OCI-LY1 (cell line): Measurements from ENCODE around the gene KHDRBS1.

Experiments used
- EZH2 ChIP-seq: fragments of 200-600 bp; sonication (generic), shearing (Covaris generic); IDR thresholded peaks from 2 replicates; pipeline ENCODE4 v1.8.0; 2017; ENCODE audit warnings: borderline replicate concordance, mixed run types, mild to moderate bottlenecking, antibody characterized with exemption, low read length, moderate library complexity, mixed read lengths
- TF ChIP-seq, protein P1 (sequence below): fragments of 200-600 bp; sonication (generic), shearing (Covaris generic); IDR thresholded peaks from 2 replicates; pipeline ENCODE4 v1.5.1; 2017; ENCODE audit warnings: mild to moderate bottlenecking, antibody characterized with exemption, low read length, moderate library complexity, mixed read lengths

DNA sequence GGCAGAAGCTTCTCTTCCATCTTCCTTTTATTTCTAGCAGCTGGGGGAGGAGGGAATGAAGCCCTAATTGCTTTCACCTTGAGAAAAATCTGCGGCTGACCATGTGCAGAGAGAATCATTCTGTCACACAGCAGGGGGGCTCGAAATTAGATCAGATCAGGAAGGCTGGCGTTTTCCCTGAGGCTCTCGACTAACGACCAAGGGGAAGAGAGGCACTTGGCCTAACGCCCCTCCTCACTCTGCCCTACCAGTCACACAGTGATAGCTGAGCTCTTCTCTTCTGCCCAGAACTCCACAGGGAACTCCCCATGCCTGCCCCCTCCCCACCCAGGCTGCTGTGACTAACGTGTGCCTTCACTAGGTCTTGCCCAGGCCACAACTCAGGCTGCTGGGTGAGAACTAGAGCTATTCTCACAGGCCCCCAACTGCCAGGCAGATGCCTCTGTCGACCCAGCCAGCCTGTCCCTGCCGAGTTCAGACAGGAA, 26.5 kb upstream of the KHDRBS1 start:
- TF ChIP-seq, protein P1, sequence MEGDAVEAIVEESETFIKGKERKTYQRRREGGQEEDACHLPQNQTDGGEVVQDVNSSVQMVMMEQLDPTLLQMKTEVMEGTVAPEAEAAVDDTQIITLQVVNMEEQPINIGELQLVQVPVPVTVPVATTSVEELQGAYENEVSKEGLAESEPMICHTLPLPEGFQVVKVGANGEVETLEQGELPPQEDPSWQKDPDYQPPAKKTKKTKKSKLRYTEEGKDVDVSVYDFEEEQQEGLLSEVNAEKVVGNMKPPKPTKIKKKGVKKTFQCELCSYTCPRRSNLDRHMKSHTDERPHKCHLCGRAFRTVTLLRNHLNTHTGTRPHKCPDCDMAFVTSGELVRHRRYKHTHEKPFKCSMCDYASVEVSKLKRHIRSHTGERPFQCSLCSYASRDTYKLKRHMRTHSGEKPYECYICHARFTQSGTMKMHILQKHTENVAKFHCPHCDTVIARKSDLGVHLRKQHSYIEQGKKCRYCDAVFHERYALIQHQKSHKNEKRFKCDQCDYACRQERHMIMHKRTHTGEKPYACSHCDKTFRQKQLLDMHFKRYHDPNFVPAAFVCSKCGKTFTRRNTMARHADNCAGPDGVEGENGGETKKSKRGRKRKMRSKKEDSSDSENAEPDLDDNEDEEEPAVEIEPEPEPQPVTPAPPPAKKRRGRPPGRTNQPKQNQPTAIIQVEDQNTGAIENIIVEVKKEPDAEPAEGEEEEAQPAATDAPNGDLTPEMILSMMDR: no peak
- no peak for TF ChIP-seq EZH2
